ENCODE measurements around the gene TMEM59L.

The TMEM59L gene

GRCh38 chr19:18617562-18617961, 4.9 kb downstream of the TMEM59L start:
- Histone ChIP-seq H3K4me3 (ENCODE audit: control insufficient read depth in 1 of 7, extremely low read depth in 1 of 7, insufficient read depth in 4 of 7, low read depth in 2 of 7, low read length in 6 of 7) (no peak overlapping the region), H3K27me3 (replicated peaks in 2 of 5; ENCODE audit: control insufficient read depth in 4 of 5, insufficient read depth in 5 of 5, low read length in 4 of 5) (peaks cover 0 to 54% (median 17%) of the 10 kb centered on the region in 5 experiments), H3K36me3 (ENCODE audit: control insufficient read depth in 4 of 4, insufficient read depth in 4 of 4, low read length in 3 of 4) (no peaks in the 10 kb centered on the region), H3K9me3 (ENCODE audit: control extremely low read depth in 1 of 5, control insufficient read depth in 4 of 5, insufficient read depth in 2 of 5, low read depth in 1 of 5, low read length in 4 of 5) (peaks cover 0 to 6% (median 0%) of the 10 kb centered on the region in 5 experiments), H3K4me1 (ENCODE audit: control extremely low read depth in 1 of 4, control insufficient read depth in 4 of 4, insufficient read depth in 4 of 4, low read length in 3 of 4) (peaks cover 0 to 9% (median 7%) of the 10 kb centered on the region in 4 experiments), H3K27ac (ENCODE audit: insufficient read depth in 1 of 2, low read depth in 1 of 2, low read length in 2 of 2, poor library complexity in 1 of 2, severe bottlenecking in 2 of 2) (no peak overlapping the region)
- CTCF ChIA-PET = no interaction called here
- POLR2A ChIA-PET = no interaction called here
- no peak for DNase-seq

- WGBS (ENCODE audit: insufficient coverage) = 98% methylated on average over 7 of the region's 13 CpGs
- Histone ChIP-seq H3K4me1 (ENCODE audit: control extremely low read depth in 1 of 4, control insufficient read depth in 4 of 4, insufficient read depth in 4 of 4, low read length in 3 of 4) (peaks cover 0 to 3% (median under 1%) of the 10 kb centered on the region in 4 experiments), H3K27ac (ENCODE audit: insufficient read depth in 1 of 2, low read depth in 1 of 2, low read length in 2 of 2, poor library complexity in 1 of 2, severe bottlenecking in 2 of 2) (no peak overlapping the region), H3K36me3 (ENCODE audit: control insufficient read depth in 4 of 4, insufficient read depth in 4 of 4, low read length in 3 of 4) (no peaks in the 10 kb centered on the region), H3K4me3 (ENCODE audit: control insufficient read depth in 1 of 7, extremely low read depth in 1 of 7, insufficient read depth in 4 of 7, low read depth in 2 of 7, low read length in 6 of 7) (no peak overlapping the region), H3K27me3 (replicated peaks in 2 of 5; ENCODE audit: control insufficient read depth in 4 of 5, insufficient read depth in 5 of 5, low read length in 4 of 5) (peaks cover 0 to 49% (median 17%) of the 10 kb centered on the region in 5 experiments), H3K9me3 (ENCODE audit: control extremely low read depth in 1 of 5, control insufficient read depth in 4 of 5, insufficient read depth in 2 of 5, low read depth in 1 of 5, low read length in 4 of 5) (peaks cover 0 to 6% (median 0%) of the 10 kb centered on the region in 5 experiments)
- CTCF ChIA-PET = no interaction called here
- no peak for DNase-seq
- POLR2A ChIA-PET = no interaction called here
Measured at GRCh38 chr19:18618236-18618635, 5.6 kb downstream of the TMEM59L start.

- ChIA-PET CTCF (no interaction called here), POLR2A (no interaction called here)
- no peak overlapping the region for H3K4me3 ChIP-seq (ENCODE audit: control insufficient read depth in 1 of 7, extremely low read depth in 1 of 7, insufficient read depth in 4 of 7, low read depth in 2 of 7, low read length in 6 of 7)
- peaks cover 0 to 28% (median 14%) of the 10 kb centered on the region in 5 experiments for H3K27me3 ChIP-seq (replicated peaks in 2 of 5; ENCODE audit: control insufficient read depth in 4 of 5, insufficient read depth in 5 of 5, low read length in 4 of 5)
- H3K9me3 ChIP-seq (ENCODE audit: control extremely low read depth in 1 of 5, control insufficient read depth in 4 of 5, insufficient read depth in 2 of 5, low read depth in 1 of 5, low read length in 4 of 5) = peaks cover 0 to 6% (median 0%) of the 10 kb centered on the region in 5 experiments
- no peak for DNase-seq
- no peak overlapping the region for H3K27ac ChIP-seq (ENCODE audit: insufficient read depth in 1 of 2, low read depth in 1 of 2, low read length in 2 of 2, poor library complexity in 1 of 2, severe bottlenecking in 2 of 2)
- WGBS (ENCODE audit: insufficient coverage) = 98% methylated on average over 5 of the region's 10 CpGs
- no peaks in the 10 kb centered on the region for H3K4me1 ChIP-seq (ENCODE audit: control extremely low read depth in 1 of 4, control insufficient read depth in 4 of 4, insufficient read depth in 4 of 4, low read length in 3 of 4)
- H3K36me3 ChIP-seq (ENCODE audit: control insufficient read depth in 4 of 4, insufficient read depth in 4 of 4, low read length in 3 of 4) = no peaks in the 10 kb centered on the region
Measured at GRCh38 chr19:18620311-18620710, 7.6 kb downstream of the TMEM59L start.

DNA sequence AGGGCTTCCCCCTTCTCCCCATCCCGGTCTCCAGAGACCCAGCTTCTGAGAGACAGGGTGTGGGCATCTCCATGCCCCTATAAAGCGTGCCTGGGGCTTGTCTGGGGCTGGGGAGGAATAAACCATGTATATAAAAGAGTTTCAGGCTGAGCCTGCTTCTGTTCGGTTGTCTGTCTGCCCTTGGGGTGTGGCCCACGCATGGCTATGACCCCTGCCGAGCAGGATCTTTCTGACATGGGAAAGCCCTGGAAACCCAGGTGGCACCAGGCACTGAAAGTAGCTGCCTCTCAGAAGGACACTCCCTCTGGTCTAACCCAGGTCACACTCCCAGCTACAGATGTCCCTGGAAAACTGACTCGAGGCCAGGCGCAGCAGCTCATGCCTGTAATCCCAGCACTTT, 8.2 kb downstream of the TMEM59L start:
- Histone ChIP-seq H3K9me3 (ENCODE audit: control extremely low read depth in 1 of 5, control insufficient read depth in 4 of 5, insufficient read depth in 2 of 5, low read depth in 1 of 5, low read length in 4 of 5) (peaks cover 0 to 6% (median 0%) of the 10 kb centered on the region in 5 experiments), H3K27me3 (replicated peaks in 2 of 5; ENCODE audit: control insufficient read depth in 4 of 5, insufficient read depth in 5 of 5, low read length in 4 of 5) (peaks cover 0 to 23% (median 12%) of the 10 kb centered on the region in 5 experiments), H3K36me3 (ENCODE audit: control insufficient read depth in 4 of 4, insufficient read depth in 4 of 4, low read length in 3 of 4) (no peaks in the 10 kb centered on the region), H3K27ac (ENCODE audit: insufficient read depth in 1 of 2, low read depth in 1 of 2, low read length in 2 of 2, poor library complexity in 1 of 2, severe bottlenecking in 2 of 2) (no peak overlapping the region), H3K4me3 (ENCODE audit: control insufficient read depth in 1 of 7, extremely low read depth in 1 of 7, insufficient read depth in 4 of 7, low read depth in 2 of 7, low read length in 6 of 7) (no peak overlapping the region), H3K4me1 (ENCODE audit: control extremely low read depth in 1 of 4, control insufficient read depth in 4 of 4, insufficient read depth in 4 of 4, low read length in 3 of 4) (no peaks in the 10 kb centered on the region)
- CTCF ChIA-PET = no interaction called here
- 93% methylated on average over 3 of the region's 7 CpGs for WGBS (ENCODE audit: insufficient coverage)
- DNase-seq = no peak
- POLR2A ChIA-PET = interaction anchor here (0.6 kb wide), 1 partner anchor 64 kb away, joined by 3 read pairs; no protein-coding TSS in a partner anchor

- H3K36me3 ChIP-seq (ENCODE audit: control insufficient read depth in 4 of 4, insufficient read depth in 4 of 4, low read length in 3 of 4) = no peaks in the 10 kb centered on the region
- no peaks in the 10 kb centered on the region for H3K9me3 ChIP-seq (ENCODE audit: control extremely low read depth in 1 of 5, control insufficient read depth in 4 of 5, insufficient read depth in 2 of 5, low read depth in 1 of 5, low read length in 4 of 5)
- ChIA-PET CTCF (no interaction called here), POLR2A (no interaction called here)
- 78% methylated on average over 2 of the region's 2 CpGs for WGBS (ENCODE audit: insufficient coverage)
- H3K4me3 ChIP-seq (ENCODE audit: control insufficient read depth in 1 of 7, extremely low read depth in 1 of 7, insufficient read depth in 4 of 7, low read depth in 2 of 7, low read length in 6 of 7) = no peak overlapping the region
- no peak overlapping the region for H3K27ac ChIP-seq (ENCODE audit: insufficient read depth in 1 of 2, low read depth in 1 of 2, low read length in 2 of 2, poor library complexity in 1 of 2, severe bottlenecking in 2 of 2)
- DNase-seq = no peak
- H3K27me3 ChIP-seq (replicated peaks in 2 of 5; ENCODE audit: control insufficient read depth in 4 of 5, insufficient read depth in 5 of 5, low read length in 4 of 5) = peaks cover 0 to 5% (median 1%) of the 10 kb centered on the region in 5 experiments
- H3K4me1 ChIP-seq (ENCODE audit: control extremely low read depth in 1 of 4, control insufficient read depth in 4 of 4, insufficient read depth in 4 of 4, low read length in 3 of 4) = peaks cover 0 to 3% (median 0%) of the 10 kb centered on the region in 4 experiments
Measured at GRCh38 chr19:18626906-18627305, 14.2 kb downstream of the TMEM59L start.

DNA sequence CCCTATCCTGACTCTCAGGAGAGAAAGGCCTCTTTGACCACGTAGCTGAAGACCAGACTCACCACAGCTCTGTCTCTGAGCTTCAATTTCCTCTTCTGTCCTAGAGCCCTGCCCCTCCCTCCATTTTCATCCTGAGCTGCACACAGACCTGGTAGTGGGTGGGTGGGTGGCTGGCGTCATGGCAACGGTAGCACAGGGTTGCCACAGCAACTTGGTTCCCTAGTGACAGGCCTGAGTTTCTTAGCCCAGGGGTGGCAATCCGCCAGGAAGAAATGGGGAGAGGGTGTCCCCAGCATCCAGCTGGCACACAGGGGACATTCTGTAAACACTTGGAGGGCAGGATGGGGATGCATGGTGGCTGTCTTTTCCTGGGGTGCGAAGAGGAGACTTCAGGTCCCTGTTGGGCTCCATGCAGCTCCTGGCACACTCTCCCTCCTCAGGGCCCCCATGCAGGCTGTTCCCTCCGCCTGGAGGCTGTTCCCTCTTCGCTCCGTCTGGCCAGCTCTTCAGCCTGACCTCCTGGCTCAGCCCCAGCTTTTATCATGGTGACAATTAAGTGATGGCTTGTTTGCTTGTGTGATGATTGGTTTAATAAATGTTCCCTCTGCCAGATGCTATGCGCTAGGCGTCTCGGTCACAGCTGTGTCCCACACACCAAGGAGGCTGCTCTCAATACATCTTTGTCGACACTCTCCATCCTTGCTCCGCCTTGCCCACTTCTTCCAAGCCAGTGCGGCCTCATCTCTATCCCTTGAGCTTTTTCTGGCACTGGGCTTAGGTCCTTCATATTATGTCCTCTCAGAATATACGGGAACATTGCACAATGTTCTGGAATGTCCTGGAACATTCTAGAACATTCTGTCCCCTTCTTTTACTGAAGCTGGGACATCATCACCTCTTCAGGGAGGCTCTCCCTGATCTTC, 16.8 kb downstream of the TMEM59L start:
- Histone ChIP-seq H3K27me3 (replicated peaks in 2 of 5; ENCODE audit: control insufficient read depth in 4 of 5, insufficient read depth in 5 of 5, low read length in 4 of 5) (peaks cover 0 to 3% (median 0%) of the 10 kb centered on the region in 5 experiments), H3K36me3 (ENCODE audit: control insufficient read depth in 4 of 4, insufficient read depth in 4 of 4, low read length in 3 of 4) (no peaks in the 10 kb centered on the region), H3K4me1 (ENCODE audit: control extremely low read depth in 1 of 4, control insufficient read depth in 4 of 4, insufficient read depth in 4 of 4, low read length in 3 of 4) (peaks cover 0 to 3% (median 0%) of the 10 kb centered on the region in 4 experiments), H3K9me3 (ENCODE audit: control extremely low read depth in 1 of 5, control insufficient read depth in 4 of 5, insufficient read depth in 2 of 5, low read depth in 1 of 5, low read length in 4 of 5) (no peaks in the 10 kb centered on the region), H3K4me3 (ENCODE audit: control insufficient read depth in 1 of 7, extremely low read depth in 1 of 7, insufficient read depth in 4 of 7, low read depth in 2 of 7, low read length in 6 of 7) (no peak overlapping the region), H3K27ac (ENCODE audit: insufficient read depth in 1 of 2, low read depth in 1 of 2, low read length in 2 of 2, poor library complexity in 1 of 2, severe bottlenecking in 2 of 2) (no peak overlapping the region)
- POLR2A ChIA-PET = no interaction called here
- CTCF ChIA-PET = interaction anchor here (1.1 to 2.4 kb wide), 4 partner anchors 15 to 47 kb away, joined by 3 to 7 read pairs (median 4); no protein-coding TSS in a partner anchor
- peak in 1 of 3 donors; percentile 39 for DNase-seq
- WGBS (ENCODE audit: insufficient coverage) = 85% methylated on average over 11 of the region's 15 CpGs

DNA sequence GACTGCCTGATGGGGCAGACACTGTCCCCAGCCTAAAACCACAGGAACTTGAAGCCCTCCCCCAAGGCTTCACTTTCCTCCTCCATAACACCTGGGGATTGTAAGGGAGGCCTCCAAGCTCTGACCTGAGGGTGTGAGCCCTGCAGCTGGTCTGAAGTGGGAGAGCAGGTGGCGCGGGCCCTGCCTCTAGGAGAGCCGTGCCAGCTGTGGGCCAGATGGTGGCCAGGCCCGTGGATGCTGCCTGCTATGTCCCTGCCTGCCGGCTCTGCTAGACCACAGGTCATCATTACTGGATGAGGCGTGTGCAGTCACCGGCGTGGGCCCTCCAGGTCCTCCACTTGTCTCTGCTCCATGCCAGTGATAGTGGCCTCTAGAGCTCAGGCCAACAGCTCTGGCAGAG, 20.7 kb downstream of the TMEM59L start:
- H3K27ac ChIP-seq (ENCODE audit: insufficient read depth in 1 of 2, low read depth in 1 of 2, low read length in 2 of 2, poor library complexity in 1 of 2, severe bottlenecking in 2 of 2) = no peak overlapping the region
- H3K4me1 ChIP-seq (ENCODE audit: control extremely low read depth in 1 of 4, control insufficient read depth in 4 of 4, insufficient read depth in 4 of 4, low read length in 3 of 4) = peaks cover 0 to 22% (median 17%) of the 10 kb centered on the region in 4 experiments
- no peaks in the 10 kb centered on the region for H3K9me3 ChIP-seq (ENCODE audit: control extremely low read depth in 1 of 5, control insufficient read depth in 4 of 5, insufficient read depth in 2 of 5, low read depth in 1 of 5, low read length in 4 of 5)
- ChIA-PET POLR2A (no interaction called here), CTCF (interaction anchor here (0.6 kb wide), 2 partner anchors 57 to 491 kb away, joined by 3 read pairs; no protein-coding TSS in a partner anchor)
- H3K4me3 ChIP-seq (ENCODE audit: control insufficient read depth in 1 of 7, extremely low read depth in 1 of 7, insufficient read depth in 4 of 7, low read depth in 2 of 7, low read length in 6 of 7) = no peak overlapping the region
- no peak for DNase-seq
- no peaks in the 10 kb centered on the region for H3K36me3 ChIP-seq (ENCODE audit: control insufficient read depth in 4 of 4, insufficient read depth in 4 of 4, low read length in 3 of 4)
- H3K27me3 ChIP-seq (replicated peaks in 2 of 5; ENCODE audit: control insufficient read depth in 4 of 5, insufficient read depth in 5 of 5, low read length in 4 of 5) = peaks cover 0 to 4% (median 0%) of the 10 kb centered on the region in 5 experiments
- 91% methylated on average over 8 of the region's 8 CpGs for WGBS (ENCODE audit: insufficient coverage)

Measured in common myeloid progenitor, CD34-positive (primary cell).